Activated B cell treated with CpG ODN at 0.5 μM for 24 hours (primary cell): ENCODE data around the gene STOM. TPM values are rescaled to one million over a fixed set of nuclear protein-coding genes. Genes with fewer than 3 reads are reported as not detected.

Experiments
- ATAC-seq: fragments of 200-7000 bp; cut with Tn5 transposase; one replicate; pipeline ENCODE4 v1.10.0; 2021; ENCODE audit warnings: low read depth, mild to moderate bottlenecking, moderate library complexity
- CTCF ChIA-PET: fragments of 350-600 bp; sonication (Branson Sonifier 250); formaldehyde crosslinking; loops from one replicate; lab custom pipeline; 2021; ENCODE audit warnings: antibody characterized with exemption; lab: Charles Lee
- POLR2A ChIA-PET: fragments of 350-600 bp; sonication (Branson Sonifier 250); formaldehyde crosslinking; loops from one replicate; lab custom pipeline; 2021; ENCODE audit warnings: antibody characterized with exemption; lab: Charles Lee
- DNase-seq: peaks from one replicate; pipeline ENCODE4 v3.0.0; 2022
- H3K27ac Mint-ChIP-seq: one replicate; pipeline ENCODE4 v1.8.0; 2020; ENCODE audit warnings: mixed read lengths
- H3K27me3 Mint-ChIP-seq: one replicate; pipeline ENCODE4 v1.8.0; 2021; ENCODE audit warnings: mixed read lengths
- H3K36me3 Mint-ChIP-seq: one replicate; pipeline ENCODE4 v1.8.0; 2021; ENCODE audit warnings: low read depth, mixed read lengths
- H3K4me1 Mint-ChIP-seq: one replicate; pipeline ENCODE4 v1.8.0; 2021; ENCODE audit warnings: mixed read lengths
- H3K4me3 Mint-ChIP-seq: one replicate; pipeline ENCODE4 v1.8.0; 2020; ENCODE audit warnings: mild to moderate bottlenecking, mixed read lengths
- H3K9me3 Mint-ChIP-seq: one replicate; pipeline ENCODE4 v1.8.0; 2020; ENCODE audit warnings: mixed read lengths
- intact Hi-C: fragments of 100-400 bp; cut with micrococcal nuclease; formaldehyde crosslinking; loops from one replicate; pipeline ENCODE4 v1.15.1; 2024
- total RNA-seq: library from RNA; stranded (reverse); gene quantifications from 2 replicates; pipeline ENCODE4 v1.2.3, GENCODE V29; 2022
- TF ChIP-seq, protein P1 (sequence below): fragments of 200-600 bp; IDR thresholded peaks from one replicate; pipeline ENCODE4 v1.8.0; 2022; ENCODE audit warnings: antibody characterized with exemption, mild to moderate bottlenecking

Gene STOM
- total RNA-seq, 1 donor from 2014 or later: 9.8 TPM

GRCh38 chr9:121344184-121344583, 25.9 kb downstream of the STOM start:
- intact Hi-C loops: no loop called here
- Mint-ChIP-seq H3K27ac (no peak overlapping the region), H3K4me1 (no peaks in the 10 kb centered on the region), H3K4me3 (no peak overlapping the region), H3K27me3 (no peaks in the 10 kb centered on the region), H3K36me3 (peaks cover 9% of the 10 kb centered on the region), H3K9me3 (no peaks in the 10 kb centered on the region)
- ATAC-seq: no peak
- TF ChIP-seq, protein P1, sequence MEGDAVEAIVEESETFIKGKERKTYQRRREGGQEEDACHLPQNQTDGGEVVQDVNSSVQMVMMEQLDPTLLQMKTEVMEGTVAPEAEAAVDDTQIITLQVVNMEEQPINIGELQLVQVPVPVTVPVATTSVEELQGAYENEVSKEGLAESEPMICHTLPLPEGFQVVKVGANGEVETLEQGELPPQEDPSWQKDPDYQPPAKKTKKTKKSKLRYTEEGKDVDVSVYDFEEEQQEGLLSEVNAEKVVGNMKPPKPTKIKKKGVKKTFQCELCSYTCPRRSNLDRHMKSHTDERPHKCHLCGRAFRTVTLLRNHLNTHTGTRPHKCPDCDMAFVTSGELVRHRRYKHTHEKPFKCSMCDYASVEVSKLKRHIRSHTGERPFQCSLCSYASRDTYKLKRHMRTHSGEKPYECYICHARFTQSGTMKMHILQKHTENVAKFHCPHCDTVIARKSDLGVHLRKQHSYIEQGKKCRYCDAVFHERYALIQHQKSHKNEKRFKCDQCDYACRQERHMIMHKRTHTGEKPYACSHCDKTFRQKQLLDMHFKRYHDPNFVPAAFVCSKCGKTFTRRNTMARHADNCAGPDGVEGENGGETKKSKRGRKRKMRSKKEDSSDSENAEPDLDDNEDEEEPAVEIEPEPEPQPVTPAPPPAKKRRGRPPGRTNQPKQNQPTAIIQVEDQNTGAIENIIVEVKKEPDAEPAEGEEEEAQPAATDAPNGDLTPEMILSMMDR: no peak
- no peak for DNase-seq
- ChIA-PET CTCF (interaction anchor here (0.6 to 1.2 kb wide), 3 partner anchors 24 to 364 kb away, joined by 3 to 5 read pairs (median 3); no protein-coding TSS in a partner anchor), POLR2A (no interaction called here)

- no peak overlapping the region for H3K27ac Mint-ChIP-seq
- DNase-seq (no peak), ATAC-seq (no peak)
- H3K4me1 Mint-ChIP-seq: peaks cover 12% of the 10 kb centered on the region
- CTCF ChIA-PET: no interaction called here
- no peaks in the 10 kb centered on the region for H3K27me3 Mint-ChIP-seq
- H3K4me3 Mint-ChIP-seq: no peak overlapping the region
- no peaks in the 10 kb centered on the region for H3K9me3 Mint-ChIP-seq
- intact Hi-C loops: no loop called here
- H3K36me3 Mint-ChIP-seq: no peaks in the 10 kb centered on the region
- TF ChIP-seq, protein P1: no peak
- POLR2A ChIA-PET: no interaction called here
These were observed 29.2 kb downstream of the STOM start for GRCh38 chr9:121340676-121341392.

DNA sequence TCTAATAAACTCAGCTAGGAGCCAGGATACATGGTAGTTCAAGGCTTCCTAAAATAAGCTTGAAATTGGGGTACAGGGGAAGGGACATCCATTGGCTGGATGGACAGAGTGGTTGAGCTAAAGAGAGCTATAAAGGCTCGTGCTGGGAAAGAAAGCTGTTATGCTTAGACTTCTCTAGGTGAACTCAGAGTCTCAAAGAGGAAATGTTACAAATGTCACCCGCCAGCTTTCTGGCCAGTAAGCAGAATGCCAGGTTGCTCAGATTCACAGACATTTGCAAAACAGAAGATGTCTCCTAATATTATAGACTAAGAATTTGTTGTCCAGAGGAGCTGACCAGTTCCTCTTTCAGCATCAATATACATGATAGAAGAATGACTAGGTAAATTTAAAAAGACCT, 30.6 kb downstream of the STOM start:
- ChIA-PET CTCF (interaction anchor here (1.6 to 1.7 kb wide), 2 partner anchors 19 to 60 kb away, joined by 3 to 9 read pairs; no protein-coding TSS in a partner anchor), POLR2A (no interaction called here)
- no peak overlapping the region for H3K27ac Mint-ChIP-seq
- ATAC-seq: no peak
- H3K4me3 Mint-ChIP-seq: no peak overlapping the region
- H3K9me3 Mint-ChIP-seq: no peaks in the 10 kb centered on the region
- H3K36me3 Mint-ChIP-seq: no peaks in the 10 kb centered on the region
- peaks cover 12% of the 10 kb centered on the region for H3K4me1 Mint-ChIP-seq
- no peaks in the 10 kb centered on the region for H3K27me3 Mint-ChIP-seq
- TF ChIP-seq, protein P1: no peak
- DNase-seq: no peak
- intact Hi-C loops: no loop called here

GRCh38 chr9:121336665-121337064, 33.4 kb downstream of the STOM start:
- Mint-ChIP-seq H3K4me3 (no peak overlapping the region), H3K27me3 (no peaks in the 10 kb centered on the region), H3K36me3 (peaks cover 20% of the 10 kb centered on the region), H3K9me3 (no peaks in the 10 kb centered on the region), H3K4me1 (peaks cover 12% of the 10 kb centered on the region), H3K27ac (no peak overlapping the region)
- TF ChIP-seq, protein P1: no peak
- no peak for ATAC-seq
- DNase-seq: no peak
- intact Hi-C loops: loop anchor here (2.0 kb wide), 1 partner anchor 16 kb away; no protein-coding TSS in a partner anchor
- ChIA-PET POLR2A (no interaction called here), CTCF (interaction anchor here (1.4 kb wide), 1 partner anchor 17 kb away, joined by 7 read pairs; no protein-coding TSS in a partner anchor)

DNA sequence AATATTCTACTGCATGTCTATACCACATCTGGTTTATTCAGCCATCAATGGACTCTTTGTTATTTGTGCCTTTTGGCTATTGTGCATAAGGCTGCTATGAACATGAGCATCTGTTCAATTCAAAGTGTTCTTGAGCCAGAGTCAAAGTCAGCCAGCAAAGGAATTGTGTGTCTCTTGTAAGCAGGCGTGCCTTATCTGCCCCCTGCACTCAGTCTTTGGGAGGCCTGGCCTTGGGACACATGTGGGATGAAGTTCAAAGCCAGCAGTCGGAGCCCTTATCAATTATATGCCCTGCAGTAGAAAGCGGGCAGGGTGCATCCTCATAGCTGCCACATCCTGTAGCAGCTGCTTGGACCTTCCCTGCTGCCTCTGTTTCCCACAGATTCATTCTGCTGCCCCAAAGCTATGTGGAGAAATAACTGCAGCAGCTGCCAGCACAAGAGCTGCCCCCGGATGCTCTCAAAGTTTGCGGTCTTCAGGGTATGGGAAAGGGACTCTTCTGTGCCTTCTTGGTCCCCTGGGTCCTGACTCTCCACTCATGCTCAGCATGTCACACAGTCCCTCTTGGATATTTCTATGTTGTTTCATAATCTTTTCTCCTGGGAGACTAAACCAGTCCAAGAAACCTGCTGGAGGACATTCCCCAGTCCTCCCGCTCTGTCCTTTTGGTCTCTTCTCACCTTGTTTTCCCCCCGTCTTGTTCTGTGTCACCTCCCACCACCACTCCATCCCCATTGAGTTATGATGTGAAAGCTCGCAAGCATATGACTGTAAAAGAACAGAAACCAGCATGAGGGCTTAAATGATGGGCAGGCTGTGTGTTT, 35.9 kb downstream of the STOM start:
- H3K4me3 Mint-ChIP-seq: no peak overlapping the region
- no peak for DNase-seq

More for the DNA sequence above, 35.9 kb downstream of the STOM start:
- peaks cover 43% of the 10 kb centered on the region for H3K36me3 Mint-ChIP-seq
- H3K4me1 Mint-ChIP-seq: peaks cover 12% of the 10 kb centered on the region
- POLR2A ChIA-PET: no interaction called here
- CTCF ChIA-PET: no interaction called here
- intact Hi-C loops: no loop called here
- no peak overlapping the region for H3K27ac Mint-ChIP-seq
- no peaks in the 10 kb centered on the region for H3K27me3 Mint-ChIP-seq
- ATAC-seq: no peak
- TF ChIP-seq, protein P1: no peak
- no peaks in the 10 kb centered on the region for H3K9me3 Mint-ChIP-seq
